ENCODE measurements around the gene TTC39B.

TTC39B gene

DNA sequence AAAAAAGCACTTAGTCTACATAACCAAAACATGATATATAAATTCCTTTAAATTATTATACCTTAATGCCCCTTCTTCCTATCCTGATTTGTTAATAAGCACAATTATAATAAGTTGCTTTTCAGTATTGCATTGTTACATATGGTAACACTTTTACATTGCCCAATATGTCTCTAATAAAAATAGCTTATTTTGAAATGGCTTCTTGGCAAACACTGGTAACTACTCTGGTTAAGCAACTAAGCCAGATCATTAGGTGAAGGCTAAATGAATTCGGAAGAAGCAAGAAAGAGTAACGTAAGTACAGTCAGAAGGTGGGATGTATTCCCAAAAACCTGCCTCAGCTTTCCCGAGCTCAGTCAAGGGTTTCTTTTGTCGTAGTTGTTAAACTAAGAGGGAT lies 85.3 kb downstream of the TTC39B start:
- no peak for DNase-seq

GRCh38 chr9:15220658-15221318 lies 86.2 kb downstream of the TTC39B start:
- no peak for DNase-seq

- DNase-seq, result no peak
Measured at GRCh38 chr9:15219546-15219945, 87.5 kb downstream of the TTC39B start.

DNA sequence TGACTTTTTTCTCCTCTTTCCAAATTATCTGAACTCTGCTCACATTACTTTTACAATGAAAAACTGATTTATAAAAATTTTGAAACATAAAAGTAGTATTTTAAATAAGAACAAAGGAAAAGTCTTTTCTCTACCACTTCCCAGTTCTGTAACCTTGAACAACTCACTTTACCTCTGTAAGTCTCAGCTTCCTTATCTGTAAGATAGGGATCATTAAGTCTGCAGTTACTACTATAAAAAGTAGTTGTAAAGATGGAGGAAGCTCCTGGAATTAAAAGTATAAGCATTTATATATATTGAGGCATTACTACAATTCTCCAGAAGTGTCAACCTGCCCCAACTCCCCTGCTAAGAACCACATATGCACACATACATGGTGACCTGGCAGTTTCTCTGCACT lies 88.0 kb downstream of the TTC39B start:
- no peak for DNase-seq

DNA sequence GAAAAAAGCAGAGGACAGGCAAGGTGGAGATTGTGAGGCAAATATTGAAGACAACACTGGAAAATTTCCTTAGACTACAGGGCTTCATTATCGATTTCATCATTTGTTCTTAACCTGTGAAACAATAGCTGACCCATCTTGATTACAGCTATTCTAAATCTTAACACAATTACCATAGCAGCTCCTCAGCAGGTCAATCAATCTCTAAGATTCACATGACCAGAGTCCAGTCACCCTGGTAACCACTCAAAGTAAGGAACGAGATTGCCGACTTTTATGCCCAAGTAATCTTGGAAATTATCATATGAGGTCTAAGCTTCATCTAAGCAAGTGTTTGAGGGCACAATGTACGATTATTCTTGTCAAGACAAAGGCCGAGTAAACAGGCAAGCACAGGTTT lies 93.8 kb downstream of the TTC39B start:
- DNase-seq, result no peak

DNA sequence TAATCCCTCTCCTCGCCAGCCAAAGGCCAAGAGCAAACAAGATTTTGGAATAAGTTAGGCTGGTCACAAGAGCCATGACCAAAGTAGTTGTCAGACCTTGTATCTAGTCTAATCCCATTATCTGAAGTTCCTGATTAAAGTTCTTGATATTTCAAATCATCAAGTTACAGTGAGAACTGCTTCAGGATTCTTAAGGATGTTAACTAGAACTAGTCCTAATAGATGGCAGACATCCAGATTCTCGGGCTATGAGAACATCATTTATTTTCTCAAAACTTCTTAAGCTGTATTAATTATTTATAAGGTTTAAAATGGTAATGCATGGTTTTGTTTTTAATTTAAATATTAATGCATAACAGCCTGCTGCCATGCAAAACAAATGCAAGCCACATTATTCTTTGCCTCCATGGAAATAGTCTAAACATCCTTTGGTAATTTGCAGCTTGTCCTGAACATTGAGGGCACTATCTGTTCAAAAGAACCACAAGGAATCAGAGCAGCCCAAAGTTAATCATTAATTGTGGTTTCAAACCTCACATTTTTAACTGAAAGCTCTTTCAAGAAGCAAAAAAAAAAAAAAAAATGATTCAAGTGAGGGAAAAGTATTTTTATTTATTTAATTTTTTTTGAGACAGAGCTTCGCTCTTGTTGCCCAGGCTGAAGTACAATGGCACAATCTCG lies 95.1 kb downstream of the TTC39B start:
- no peak for DNase-seq

DNA sequence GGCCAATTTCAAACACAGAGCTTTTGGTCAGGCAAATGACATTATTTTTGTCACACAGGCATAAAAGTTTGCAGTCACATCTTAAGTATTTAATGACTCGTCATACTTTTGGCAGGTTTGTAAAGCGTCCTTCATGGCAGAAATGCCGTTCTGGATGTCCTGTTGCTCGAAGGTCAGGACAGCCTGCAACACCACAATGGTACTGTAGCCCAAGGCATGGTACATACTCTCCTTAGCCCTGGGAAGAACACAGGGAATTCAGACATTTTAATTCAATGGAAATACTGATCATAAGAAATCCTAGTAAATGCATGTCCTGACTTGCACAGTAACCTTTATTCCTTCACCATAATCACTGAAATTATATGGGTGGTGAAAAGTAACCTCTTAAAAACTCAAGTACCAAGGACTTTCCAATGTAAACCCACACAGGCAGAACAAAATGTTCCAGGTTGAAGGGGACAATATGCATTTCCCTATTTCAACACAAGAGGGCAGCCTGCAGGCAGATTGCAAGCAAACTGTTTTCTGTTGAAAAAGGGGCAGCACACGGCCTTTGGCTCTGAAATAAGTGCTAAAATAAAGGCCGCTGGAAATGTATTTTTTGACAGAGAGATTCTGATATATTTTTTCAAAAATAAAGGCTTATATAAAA lies 95.7 kb downstream of the TTC39B start:
- peak; percentile 61 for DNase-seq

DNA sequence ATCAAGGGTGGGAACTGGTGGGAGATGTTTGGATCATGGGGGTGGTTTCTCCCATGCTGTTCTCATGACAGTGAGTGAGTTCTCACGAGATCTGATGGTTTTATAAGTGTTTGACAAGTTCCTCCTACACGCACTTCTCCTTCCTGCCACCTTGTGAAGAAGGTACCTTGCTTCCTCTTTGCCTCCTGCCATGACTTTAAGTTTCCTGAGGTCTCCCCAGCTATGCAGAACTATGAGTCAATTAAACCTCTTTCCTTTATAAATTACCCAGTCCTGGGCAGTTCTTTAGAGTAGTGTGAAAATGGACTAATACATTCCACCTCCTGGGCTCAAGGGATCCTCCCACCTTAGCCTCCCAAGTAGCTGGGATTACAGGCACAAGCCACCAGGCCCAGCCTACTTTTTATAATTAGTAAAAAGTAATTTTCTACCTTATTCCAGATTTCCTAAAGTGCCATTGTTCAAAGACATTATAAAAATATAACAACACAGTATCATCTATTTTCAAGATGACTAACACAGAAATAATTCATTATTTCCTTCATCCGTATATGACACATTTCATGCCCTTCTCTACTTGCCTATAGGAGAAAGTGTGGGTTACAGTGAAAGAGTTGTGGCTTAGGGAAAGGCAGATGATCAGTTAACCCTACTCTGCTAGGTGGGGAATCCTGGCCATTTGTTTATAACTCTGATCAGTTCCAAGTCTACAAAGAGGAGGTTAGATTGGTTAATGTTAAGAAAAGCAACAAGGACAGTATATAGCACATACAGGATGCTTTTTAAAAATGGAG lies 99.9 kb downstream of the TTC39B start:
- DNase-seq, result no peak

GRCh38 chr9:15205632-15206420 lies 101.2 kb downstream of the TTC39B start:
- DNase-seq, result no peak

GRCh38 chr9:15203581-15203980 lies 103.4 kb downstream of the TTC39B start:
- DNase-seq, result no peak

DNA sequence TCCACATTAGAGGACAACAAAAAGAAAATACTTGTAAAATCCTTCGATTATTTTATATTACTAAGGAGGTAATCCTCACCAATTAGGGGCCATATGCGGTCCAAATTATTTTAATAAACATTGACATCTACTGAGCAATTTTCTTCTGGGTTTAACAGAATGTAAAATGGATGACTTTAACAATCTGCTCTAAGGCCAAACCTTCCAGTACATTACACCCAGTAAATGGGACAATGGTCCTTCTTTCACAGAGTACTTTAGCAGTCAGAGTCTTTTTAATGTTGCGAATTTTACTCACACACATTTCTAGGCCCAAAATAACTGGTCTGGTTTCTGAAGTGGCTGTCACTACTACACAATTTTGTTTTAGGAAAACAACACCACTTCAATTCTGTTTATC lies 106.9 kb downstream of the TTC39B start:
- no peak for DNase-seq

- no peak for DNase-seq
Measured at GRCh38 chr9:15192856-15193255, 114.2 kb downstream of the TTC39B start.

- DNase-seq, result no peak
Measured at GRCh38 chr9:15191378-15191777, 115.6 kb downstream of the TTC39B start.

DNA sequence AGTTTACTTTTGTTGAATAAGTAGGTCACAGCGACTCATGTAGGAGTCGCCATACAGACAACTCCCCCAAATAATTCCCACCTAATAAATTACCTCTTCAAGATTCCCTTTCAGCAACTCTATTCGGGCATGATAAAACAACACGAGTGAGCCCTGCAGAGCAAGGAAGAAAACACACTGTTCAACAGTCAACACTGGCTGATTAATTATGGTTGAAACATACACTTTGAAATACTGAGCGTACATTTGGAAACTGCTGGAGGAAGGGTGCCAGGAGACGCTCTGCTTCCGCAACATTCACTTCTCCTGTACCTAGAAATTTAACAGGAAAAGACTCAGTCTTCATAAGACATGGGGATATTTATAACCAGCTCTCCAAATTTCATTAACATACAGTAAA lies 117.5 kb downstream of the TTC39B start:
- no peak for DNase-seq

DNA sequence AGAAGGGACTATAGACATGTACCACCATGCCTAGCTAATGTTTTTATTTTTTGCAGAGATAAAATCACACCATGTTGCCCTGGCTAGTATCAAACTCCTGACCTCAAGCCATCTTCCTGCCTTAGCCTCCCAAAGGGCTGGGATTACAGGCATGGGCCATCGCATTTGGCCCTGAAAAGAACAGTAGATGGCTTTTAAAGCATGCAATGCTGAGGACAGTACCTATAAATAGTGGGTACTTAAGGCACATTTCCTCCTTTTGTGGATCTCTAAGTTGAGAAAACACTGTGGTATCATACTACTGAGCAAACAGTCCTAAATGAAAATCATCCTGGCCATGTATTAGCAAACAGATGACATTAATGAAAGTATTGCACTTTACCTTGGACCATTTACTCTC lies 119.4 kb downstream of the TTC39B start:
- no peak for DNase-seq

- DNase-seq, result no peak
Measured at GRCh38 chr9:15182730-15183129, 124.3 kb downstream of the TTC39B start.

- DNase-seq, result peak; percentile 52
Measured at GRCh38 chr9:15182101-15182551, 124.9 kb downstream of the TTC39B start.

GRCh38 chr9:15180124-15180523 lies 126.9 kb downstream of the TTC39B start:
- DNase-seq, result no peak

- no peak for DNase-seq
Measured at GRCh38 chr9:15178631-15179030, 128.4 kb downstream of the TTC39B start.

DNA sequence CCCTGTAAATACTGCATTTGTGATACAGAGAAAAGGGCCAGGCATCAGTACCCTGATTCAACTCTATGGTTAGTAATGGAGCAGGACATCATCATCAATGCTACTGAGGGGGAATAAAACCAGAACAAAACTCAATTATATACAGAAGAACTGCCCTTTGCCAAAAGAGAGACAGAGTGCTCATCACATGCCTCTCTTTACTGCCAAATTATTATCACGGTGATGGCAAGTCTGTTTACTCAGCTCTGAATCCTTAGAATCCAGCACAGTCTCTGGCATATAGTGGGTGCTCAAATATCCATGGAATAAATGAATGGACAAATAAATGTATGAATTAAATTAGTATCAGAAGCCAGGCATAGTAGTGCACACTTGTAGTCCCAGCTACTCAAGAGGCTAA lies 130.2 kb downstream of the TTC39B start:
- no peak for DNase-seq

- DNase-seq, result no peak
Measured at GRCh38 chr9:15163931-15164330, 143.1 kb downstream of the TTC39B start.

- no peak for DNase-seq
Measured at GRCh38 chr9:15161753-15162152, 145.3 kb downstream of the TTC39B start.

DNA sequence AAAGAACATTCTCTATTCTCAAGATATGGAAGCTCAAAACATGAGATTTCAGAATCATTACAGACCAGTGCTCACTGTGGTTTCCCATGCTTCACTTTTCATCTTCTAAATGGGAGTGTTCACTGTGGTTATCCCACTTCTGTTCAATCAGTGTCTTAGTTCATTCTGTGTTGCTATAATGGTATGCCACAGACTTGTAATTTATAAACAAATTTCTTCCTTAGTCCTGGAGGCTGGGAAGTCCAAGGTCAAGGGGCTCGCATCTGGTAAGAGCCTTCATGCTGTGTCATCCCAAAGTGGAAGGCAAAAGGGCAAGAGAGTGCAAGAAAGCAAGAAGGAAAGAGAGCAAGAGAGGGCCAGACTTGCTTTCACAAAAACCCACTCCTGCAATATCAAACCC lies 146.3 kb downstream of the TTC39B start:
- DNase-seq, result no peak
